Astrocyte of the spinal cord (primary cell): Measurements from ENCODE around the gene PDE10A.

Experiments used
- DNase-seq: peaks from one replicate; pipeline ENCODE4 v3.0.0; 2011; ENCODE audit warnings: low read depth, low spot score
- H3K4me3 ChIP-seq: 2 replicates; pipeline ENCODE4 v1.5.1; 2011; ENCODE audit warnings: low read depth, mild to moderate bottlenecking, low read length, moderate library complexity
- CTCF ChIP-seq: IDR thresholded peaks from 2 replicates; pipeline ENCODE4 v1.5.1; 2012; ENCODE audit warnings: low read depth, mild to moderate bottlenecking, low read length, inconsistent platforms
- in situ Hi-C: cut with HindIII; loops from 2 replicates; pipeline ENCODE4 v1.10.0; 2017; ENCODE audit warnings: low sequenced_read_pairs

Gene PDE10A

DNA sequence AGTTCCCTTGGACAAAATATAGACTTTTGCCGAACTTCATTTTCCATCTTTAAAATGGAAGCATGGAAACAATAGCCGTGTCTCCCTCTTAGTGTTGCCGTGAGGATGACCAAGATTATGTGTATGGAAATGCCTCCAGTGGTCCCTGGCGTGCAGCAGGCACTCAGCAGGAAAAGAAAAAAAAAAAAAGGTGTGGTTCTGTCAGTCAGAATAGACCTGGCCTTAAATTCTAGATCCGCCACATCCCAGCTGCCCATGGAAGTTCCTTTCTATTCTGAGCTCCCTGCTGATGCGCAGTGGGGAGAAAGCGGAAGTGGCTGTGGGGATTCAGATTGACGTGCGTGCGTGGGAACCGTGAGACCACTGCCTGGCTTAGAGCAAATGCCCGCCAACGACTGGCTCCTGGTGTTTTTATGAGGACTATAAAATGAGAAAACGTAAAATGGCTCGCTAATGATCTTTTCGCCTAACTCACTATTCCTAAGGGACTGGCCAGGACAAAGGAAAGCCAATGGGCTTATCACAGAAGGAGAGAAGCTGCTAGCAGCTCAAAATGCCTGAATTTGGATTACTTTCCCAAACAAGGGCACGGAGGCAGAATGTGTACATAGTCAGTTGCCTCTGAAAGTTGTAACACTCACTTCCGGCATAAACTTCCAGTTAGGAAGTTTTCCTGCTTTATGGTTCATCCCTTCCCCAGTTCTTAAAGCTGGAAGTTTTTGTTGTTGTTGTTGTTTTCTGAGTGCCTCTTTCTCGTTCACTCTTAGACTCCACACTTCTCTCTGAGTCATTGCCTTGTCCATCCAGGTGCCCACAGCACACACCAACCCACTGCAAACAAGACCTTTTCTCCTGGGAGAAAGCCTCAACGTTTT, 11.4 kb upstream of the PDE10A start:
- DNase-seq: no peak
- TF ChIP-seq CTCF: no peak
- H3K4me3 ChIP-seq: no peak overlapping the region
- in situ Hi-C loops: no loop called here

DNA sequence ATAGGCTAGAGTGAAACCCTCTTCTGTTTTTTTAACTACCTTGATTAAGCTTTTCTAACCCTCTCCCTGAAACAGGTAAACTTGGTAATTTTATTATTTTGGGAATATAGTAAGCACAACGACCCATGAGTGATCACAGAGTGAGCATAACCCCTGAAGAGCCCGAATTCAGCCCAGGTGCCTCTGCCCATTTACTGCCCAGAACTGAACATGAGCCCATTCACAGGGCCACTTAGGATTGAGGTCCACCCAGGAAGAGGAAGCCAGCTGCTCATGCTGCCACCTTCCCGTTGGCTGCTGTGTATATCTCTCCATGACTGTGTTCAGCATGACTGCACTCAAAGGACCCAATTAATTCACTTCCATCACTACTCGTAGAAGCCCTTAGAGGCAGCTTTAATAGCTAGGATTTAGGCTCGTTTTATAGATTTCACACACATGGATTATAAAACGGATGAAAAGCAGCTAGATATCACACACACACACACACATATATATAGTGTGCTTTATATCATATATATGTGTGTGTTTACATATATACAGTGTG, 8.3 kb upstream of the PDE10A start:
- no peak overlapping the region for H3K4me3 ChIP-seq
- no peak for DNase-seq
- in situ Hi-C loops: no loop called here
- TF ChIP-seq CTCF: no peak

DNA sequence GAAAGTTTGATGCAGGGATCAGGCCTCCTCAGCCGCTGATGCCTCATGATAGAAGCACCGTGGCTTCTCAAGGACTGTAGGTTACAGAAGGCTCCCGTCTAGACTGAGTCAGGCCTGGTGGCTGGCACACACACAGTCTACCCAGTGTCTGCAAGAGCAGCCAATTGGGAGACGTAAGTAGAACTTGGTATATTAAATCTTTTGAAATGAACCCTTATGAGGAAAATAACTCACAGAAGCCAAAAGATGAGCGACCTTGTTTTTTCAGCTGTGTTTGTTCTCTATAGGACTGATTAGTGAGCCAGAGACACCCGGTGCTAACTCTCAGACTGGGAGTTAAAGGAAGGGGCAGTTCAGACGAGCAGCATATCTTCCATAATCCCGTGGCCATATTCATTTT, 5.9 kb upstream of the PDE10A start:
- DNase-seq: no peak
- TF ChIP-seq CTCF: no peak
- no peak overlapping the region for H3K4me3 ChIP-seq
- in situ Hi-C loops: no loop called here

GRCh38 chr6:165665384-165665672, 2.3 kb upstream of the PDE10A start:
- in situ Hi-C loops: no loop called here
- DNase-seq: no peak
- TF ChIP-seq CTCF: no peak
- H3K4me3 ChIP-seq: no peak overlapping the region

DNA sequence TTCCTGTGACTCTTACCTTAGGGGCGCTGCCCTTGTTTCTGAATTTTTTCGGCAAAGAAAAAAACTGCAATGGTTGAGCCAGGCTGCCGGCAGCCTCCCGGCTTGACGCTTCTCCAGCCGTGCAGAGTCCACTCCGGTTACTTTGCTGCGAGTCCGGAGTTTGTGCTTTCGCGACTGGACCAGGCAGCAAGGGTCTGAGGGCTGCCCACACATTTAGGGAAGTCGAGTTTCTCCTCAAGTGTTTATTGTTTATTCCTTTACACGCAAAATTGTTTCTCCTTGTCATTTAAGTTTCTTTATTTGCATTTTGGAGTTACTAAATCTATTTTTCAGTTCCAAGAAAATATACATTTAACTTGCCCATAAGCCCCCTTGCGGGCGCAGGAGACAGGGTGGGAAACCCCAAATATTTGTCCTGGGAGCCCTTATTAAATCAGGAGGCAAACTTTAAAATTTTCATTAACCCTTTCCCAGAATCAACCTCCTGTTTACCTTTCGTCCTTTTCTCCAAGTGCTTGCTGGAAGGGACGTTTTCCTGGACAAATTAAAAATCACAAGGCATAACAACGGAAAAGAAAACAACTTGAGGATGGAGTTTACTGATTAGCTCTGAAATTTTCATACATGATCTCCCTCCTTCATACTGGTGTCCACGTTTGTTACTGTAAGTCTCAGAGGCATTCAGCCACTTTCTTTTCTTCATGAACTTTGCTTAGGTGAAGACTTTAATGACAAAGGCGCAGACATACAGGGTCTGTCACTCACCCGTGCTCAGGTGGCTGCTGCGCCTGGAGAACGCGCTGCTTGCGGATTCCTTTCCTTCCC, 1.7 kb upstream of the PDE10A start:
- peak overlapping the region; percentile 13 for H3K4me3 ChIP-seq
- DNase-seq: no peak
- peak; percentile 19 for TF ChIP-seq CTCF
- in situ Hi-C loops: no loop called here

GRCh38 chr6:165663736-165664558, 906 bp upstream of the PDE10A start:
- TF ChIP-seq CTCF: no peak
- no peak for DNase-seq
- in situ Hi-C loops: no loop called here
- peak overlapping the region; percentile 32 for H3K4me3 ChIP-seq
